Activated CD4-positive, alpha-beta T cell treated with anti-CD3 and anti-CD28 coated beads for 1 hour (primary cell): ENCODE results near the gene TMPRSS11A.

Source experiments
- DNase-seq: peaks from one replicate; pipeline ENCODE4 v3.0.0-alpha.2; 2020

Gene TMPRSS11A, protein sequence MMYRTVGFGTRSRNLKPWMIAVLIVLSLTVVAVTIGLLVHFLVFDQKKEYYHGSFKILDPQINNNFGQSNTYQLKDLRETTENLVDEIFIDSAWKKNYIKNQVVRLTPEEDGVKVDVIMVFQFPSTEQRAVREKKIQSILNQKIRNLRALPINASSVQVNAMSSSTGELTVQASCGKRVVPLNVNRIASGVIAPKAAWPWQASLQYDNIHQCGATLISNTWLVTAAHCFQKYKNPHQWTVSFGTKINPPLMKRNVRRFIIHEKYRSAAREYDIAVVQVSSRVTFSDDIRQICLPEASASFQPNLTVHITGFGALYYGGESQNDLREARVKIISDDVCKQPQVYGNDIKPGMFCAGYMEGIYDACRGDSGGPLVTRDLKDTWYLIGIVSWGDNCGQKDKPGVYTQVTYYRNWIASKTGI

DNA sequence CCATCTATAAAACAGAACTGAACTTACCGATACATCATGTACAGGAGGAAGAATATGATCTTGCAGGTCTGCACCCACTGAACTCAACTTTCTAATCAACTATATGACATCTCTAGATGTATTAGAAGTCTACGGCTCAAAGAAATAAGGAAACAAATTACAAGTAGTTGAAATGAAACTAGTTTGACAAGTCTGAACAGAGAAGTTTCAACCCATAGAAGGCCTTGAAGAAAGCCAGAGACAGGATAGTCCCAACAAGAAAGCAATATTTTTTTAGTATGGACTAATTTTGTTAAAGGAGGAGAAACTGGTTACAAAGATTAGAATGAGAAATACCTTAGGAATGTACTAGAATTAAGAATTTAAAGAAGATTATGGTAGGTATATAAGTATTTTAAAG is at the start of gene TMPRSS11A:
TMPRSS11A (minus strand) TSS at position 138 of the 400 bp plus-strand sequence; CDS start at position 38, 100 bp downstream.
- no peak for DNase-seq

- no peak for DNase-seq
These were observed 48.4 kb upstream of the TMPRSS11A start for GRCh38 chr4:68011684-68012083.

GRCh38 chr4:68002906-68003305 is 39.6 kb upstream of the TMPRSS11A start:
- DNase-seq, result no peak

DNA sequence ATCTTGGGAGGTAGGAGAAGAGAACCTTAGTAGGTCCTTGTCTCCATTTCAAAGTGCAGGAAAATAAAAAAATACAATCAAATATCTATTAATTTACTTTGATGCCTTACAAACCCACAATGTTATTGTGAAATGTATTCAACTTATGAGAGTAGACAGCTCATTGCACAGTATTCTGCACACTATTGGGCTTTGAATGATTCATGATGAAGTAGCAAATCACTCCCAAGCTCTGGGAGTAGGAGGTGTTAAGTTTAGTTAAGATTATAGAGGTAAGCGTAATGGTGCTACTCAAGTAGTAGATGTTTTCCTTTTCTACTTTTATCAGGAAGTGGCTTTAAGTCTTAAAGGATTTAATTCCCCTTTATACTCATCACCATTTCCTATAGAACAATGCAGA is 32.8 kb upstream of the TMPRSS11A start:
- DNase-seq, result no peak

- no peak for DNase-seq
These were observed 25.7 kb upstream of the TMPRSS11A start for GRCh38 chr4:67988991-67989390.

GRCh38 chr4:67983333-67983732 is 20.0 kb upstream of the TMPRSS11A start:
- DNase-seq, result no peak

GRCh38 chr4:67980512-67980911 is 17.2 kb upstream of the TMPRSS11A start:
- no peak for DNase-seq

GRCh38 chr4:67973608-67974007 is 10.3 kb upstream of the TMPRSS11A start:
- no peak for DNase-seq

DNA sequence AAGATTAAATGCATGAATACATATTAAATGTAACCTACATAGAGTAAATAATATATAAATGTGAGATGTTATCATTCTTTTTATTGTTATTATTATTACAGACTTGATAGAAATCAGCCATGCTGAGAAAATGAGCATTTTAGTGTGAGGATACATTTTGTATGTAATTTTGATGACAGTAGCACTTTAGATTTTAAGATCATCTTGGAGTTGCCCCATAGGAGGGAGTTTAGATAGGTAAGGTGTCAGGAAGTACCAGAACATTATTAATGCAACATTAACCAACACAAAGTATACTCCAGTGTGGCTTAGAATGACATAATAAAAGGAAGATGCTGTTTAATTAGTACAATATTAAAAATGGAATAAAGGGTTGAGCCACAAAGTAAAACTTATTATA is 8.4 kb downstream of the TMPRSS11A start:
- no peak for DNase-seq

DNA sequence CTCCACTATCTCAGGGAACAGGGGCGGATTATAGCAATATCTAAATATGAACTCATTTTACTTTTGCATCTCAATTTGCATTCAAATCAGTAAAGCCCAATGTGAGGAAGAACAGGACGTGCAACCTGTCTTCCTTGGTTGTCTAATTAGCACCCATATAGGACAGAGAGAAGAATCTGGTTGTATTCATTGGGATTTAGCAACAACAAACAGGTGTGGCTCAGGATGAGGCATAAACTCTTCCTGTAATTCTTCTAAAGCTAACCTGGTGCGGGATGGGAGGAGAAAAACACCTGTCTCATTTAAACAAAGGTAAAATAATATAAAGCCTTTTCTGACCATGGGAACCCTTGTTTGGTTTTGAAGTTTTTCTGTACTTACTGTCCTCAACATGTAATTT is 22.2 kb downstream of the TMPRSS11A start:
- no peak for DNase-seq

GRCh38 chr4:67940506-67940905 is 22.8 kb downstream of the TMPRSS11A start:
- no peak for DNase-seq

- no peak for DNase-seq
These were observed 24.1 kb downstream of the TMPRSS11A start for GRCh38 chr4:67939195-67939594.

DNA sequence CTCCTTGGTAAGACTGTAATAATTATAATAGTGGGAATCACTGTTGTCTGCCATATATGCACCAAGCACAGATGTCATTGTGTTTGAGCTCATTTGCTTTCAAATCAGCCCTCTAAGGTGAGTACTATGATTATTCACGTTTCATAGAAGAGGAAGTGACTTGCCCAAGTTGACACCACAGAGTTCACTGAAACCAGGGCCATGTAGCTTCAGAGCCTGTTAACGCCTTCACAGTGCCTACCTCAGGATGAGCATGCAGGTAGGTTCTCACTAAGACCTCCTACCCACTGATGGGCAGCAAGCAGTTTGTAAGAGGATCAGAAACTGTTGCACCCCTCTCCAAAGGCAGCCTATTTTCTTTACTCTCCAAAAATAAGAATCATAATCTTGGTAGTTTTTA is 27.4 kb downstream of the TMPRSS11A start:
- no peak for DNase-seq

GRCh38 chr4:67934628-67935027 is 28.7 kb downstream of the TMPRSS11A start:
- no peak for DNase-seq

- no peak for DNase-seq
These were observed 29.5 kb downstream of the TMPRSS11A start for GRCh38 chr4:67933755-67934154.

GRCh38 chr4:67933038-67933437 is 30.3 kb downstream of the TMPRSS11A start:
- no peak for DNase-seq

DNA sequence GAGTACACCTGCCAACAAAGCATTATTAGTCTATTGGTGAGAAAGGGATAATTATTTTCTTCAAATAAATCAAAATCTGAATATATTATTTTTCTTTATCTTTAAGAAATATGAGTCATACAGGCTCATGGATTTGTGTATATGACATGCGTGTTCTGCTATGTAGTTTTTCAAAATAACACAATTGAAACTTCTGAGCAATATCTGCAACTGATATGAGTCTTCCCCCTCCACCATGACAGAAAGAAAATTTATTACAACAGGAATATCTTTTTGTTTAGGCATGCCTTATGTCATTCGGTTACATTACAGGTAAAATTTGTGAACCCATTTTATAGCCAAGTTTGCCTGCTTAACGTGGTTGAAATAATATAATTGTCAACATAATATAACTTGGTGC is 32.0 kb downstream of the TMPRSS11A start:
- DNase-seq, result no peak

DNA sequence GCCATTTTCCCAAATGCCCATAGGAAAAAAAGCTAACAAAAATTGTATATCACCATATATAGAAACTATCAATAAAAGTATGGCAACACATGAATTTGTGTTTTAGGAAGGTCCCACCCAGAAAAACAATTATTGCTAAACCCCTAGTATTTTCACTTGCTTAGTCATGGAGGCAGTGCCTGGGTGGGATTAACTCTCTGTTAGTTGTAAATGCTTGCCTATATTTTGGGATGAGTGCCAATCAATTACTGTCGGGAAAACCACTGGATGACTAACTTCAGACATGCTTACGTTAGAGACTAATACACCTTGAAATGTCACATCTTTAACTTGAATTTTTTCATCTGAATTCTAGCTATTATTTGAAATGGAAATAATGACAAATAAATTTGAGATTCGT is 33.9 kb downstream of the TMPRSS11A start:
- no peak for DNase-seq

DNA sequence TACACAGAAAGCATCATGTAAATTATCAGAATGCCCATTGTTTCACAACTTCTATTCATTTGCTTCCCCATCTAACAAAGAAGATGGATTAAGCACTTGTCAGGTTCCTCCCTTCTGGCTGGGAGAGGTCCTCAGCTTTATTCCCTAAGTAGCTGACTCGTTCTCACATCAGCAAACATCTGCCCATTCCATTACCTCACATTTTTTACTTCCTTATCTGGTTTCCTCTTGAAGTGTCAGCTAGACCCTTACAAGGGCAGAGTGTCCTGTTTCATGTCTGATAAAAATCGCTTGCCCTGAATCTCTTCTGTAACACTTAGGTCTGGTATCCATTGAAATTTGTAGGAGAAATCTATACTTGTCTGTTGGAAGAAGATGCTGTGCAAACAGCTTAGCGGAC is 34.7 kb downstream of the TMPRSS11A start:
- DNase-seq, result no peak

DNA sequence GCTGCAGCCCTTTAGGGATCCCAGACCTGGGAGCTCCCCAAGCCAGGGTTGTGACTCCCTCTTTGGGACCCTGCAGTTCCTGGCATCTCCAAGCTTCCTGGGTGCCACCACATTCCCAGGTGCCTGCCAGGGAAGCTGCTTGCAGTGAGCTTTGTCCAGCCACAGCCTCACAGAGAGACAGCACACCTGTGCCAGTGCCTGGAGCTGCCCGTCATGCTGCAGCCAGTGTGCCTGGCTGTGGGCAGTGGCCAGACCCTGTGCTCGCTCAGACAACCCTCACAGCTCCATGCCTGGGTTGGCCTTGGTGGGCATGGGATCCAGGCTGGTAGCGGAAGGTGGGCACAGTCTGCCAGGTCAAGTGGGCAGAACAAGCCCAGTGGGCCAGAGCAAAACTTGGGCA is 36.0 kb downstream of the TMPRSS11A start:
- no peak for DNase-seq

DNA sequence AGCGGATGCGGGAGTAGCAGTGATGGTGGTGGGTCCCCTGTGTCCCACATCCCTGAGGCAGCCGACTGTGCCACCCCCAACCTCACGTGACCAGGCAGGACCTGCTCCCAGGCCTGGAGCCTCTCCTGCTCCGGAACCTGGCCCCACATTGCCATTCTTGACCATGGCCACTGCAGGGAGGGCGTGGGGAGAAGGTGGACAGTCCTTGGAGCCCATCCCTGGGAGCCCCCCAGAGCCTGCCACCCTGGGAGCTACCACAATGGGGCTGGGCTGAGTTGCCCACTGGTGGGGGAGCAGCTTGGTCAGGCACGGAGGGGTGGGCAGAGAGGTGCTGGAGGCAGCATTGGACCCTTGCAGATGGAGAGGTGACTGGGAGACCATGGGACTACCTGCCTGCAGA is 36.8 kb downstream of the TMPRSS11A start:
- DNase-seq, result no peak

DNA sequence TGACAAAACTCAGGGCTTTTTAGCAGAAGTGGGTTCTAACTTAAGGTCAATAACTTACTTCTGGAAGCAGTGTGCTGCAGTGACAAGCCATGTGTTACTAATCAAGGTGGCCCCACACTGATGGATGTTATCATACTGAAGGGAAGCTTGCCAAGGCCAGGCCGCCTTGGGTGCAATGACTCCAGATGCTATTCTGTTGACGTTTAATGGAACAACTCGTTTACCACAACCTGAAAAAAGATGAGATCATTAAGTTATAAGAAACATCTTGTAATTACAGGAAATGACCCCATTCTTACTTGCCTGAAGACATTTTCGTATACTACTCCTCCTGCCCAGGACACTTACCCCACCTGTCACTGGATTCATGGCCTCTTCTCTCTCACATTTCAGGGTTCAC is 40.6 kb downstream of the TMPRSS11A start:
- DNase-seq, result no peak

GRCh38 chr4:67918428-67918827 is 44.9 kb downstream of the TMPRSS11A start:
- no peak for DNase-seq

DNA sequence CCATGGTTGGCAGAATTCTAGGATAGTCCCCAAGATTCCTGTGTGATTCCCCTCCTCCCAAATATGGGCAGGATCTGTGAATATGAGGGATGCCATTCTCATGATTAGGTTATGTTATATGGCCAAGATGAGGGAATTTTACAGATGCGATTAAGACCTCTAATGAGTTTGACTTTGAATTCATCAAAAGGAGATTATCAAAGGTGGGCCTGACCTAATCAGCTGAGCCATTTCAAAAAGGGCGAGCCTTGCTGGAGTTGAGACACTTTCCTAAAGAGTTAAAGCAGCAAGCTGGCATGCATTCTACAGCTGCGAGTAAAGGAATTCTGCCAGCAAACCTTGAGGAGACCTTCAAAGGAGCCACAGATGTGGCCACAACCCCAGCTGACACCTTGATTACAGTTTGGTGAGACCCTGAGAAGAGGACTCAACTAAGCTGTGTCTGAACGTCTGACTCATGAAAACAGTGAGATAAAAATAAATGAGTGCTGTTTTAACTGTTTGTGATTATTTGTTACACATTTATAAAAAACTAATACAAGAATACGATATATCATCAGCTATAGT is 47.8 kb downstream of the TMPRSS11A start:
- no peak for DNase-seq

GRCh38 chr4:67912080-67912479 is 51.2 kb downstream of the TMPRSS11A start:
- no peak for DNase-seq
